ENCODE results near the gene CD151. TPM values are rescaled to one million over a fixed set of nuclear protein-coding genes. Genes with fewer than 3 reads are reported as not detected.

The CD151 gene
- total and polyA plus RNA-seq, 2 experiments from 2014 or later = 62.9 to 109 TPM

- no peak overlapping the region for H3K4me3 ChIP-seq
- DNase-seq (ENCODE audit: low spot score) (no peak), ATAC-seq (no peak)
- Mint-ChIP-seq H3K9me3 (no peaks in the 10 kb centered on the region), H3K4me1 (peaks cover 5% of the 10 kb centered on the region; the same call in 2 of the 3 replicates), H3K27me3 (ENCODE audit: insufficient read depth, low read depth, poor library complexity) (peaks cover 13% of the 10 kb centered on the region), H3K36me3 (ENCODE audit: low read depth) (peaks cover 2% of the 10 kb centered on the region; the same call in 1 of the 3 replicates), H3K4me3 (no peak overlapping the region), H3K27ac (no peak overlapping the region)
- no peaks in the 10 kb centered on the region for H3K9me2 ChIP-seq (ENCODE audit: insufficient read depth)
- no peaks in the 10 kb centered on the region for H3K36me3 ChIP-seq (ENCODE audit: insufficient read depth)
- H2AFZ ChIP-seq = no peak overlapping the region
- peaks cover 22% of the 10 kb centered on the region; the same call in 1 of the 2 replicates for H3F3A ChIP-seq (replicated peaks; ENCODE audit: low read depth)
- no peaks in the 10 kb centered on the region for H4K20me1 ChIP-seq (replicated peaks; ENCODE audit: insufficient read depth)
- peaks cover 7% of the 10 kb centered on the region; the same call in 1 of the 2 replicates for H3K4me1 ChIP-seq (ENCODE audit: insufficient read depth)
- H3K27ac ChIP-seq (ENCODE audit: low read depth) = no peak overlapping the region
- H3K79me2 ChIP-seq (replicated peaks; ENCODE audit: insufficient read depth) = peaks cover 6% of the 10 kb centered on the region
- H3K4me2 ChIP-seq = no peak overlapping the region
- TF ChIP-seq ZNF462 (CRISPR knock-in tag; IDR thresholded peaks at IDR 0.05) (no peak), ZNF331 (CRISPR knock-in tag; IDR thresholded peaks at IDR 0.05; ENCODE audit: low read depth) (no peak), EZH2phosphoT487 (IDR thresholded peaks at IDR 0.05; ENCODE audit: unreplicated experiment) (no peak), EZH2 (IDR thresholded peaks at IDR 0.05; ENCODE audit: low read depth, unreplicated experiment) (no peak), ETS1 (IDR thresholded peaks at IDR 0.05) (no peak), JUNB (IDR thresholded peaks at IDR 0.05; ENCODE audit: unreplicated experiment) (no peak), CTCF (conservative IDR thresholded peaks at IDR 0.05; ENCODE audit: low read depth in 2 of 2) (no peak), POLR2AphosphoS5 (IDR thresholded peaks at IDR 0.05; ENCODE audit: low read depth) (no peak), CREB1 (CRISPR knock-in tag; IDR thresholded peaks at IDR 0.05; ENCODE audit: low read depth) (no peak), NANOG (IDR thresholded peaks at IDR 0.05; ENCODE audit: borderline replicate concordance) (no peak), ZNF114 (CRISPR knock-in tag; IDR thresholded peaks at IDR 0.05) (no peak), STAT1 (IDR thresholded peaks at IDR 0.05; ENCODE audit: unreplicated experiment) (no peak)
- no peaks in the 10 kb centered on the region for H3K27me3 ChIP-seq (ENCODE audit: insufficient read depth)
These were observed 29.9 kb upstream of the CD151 start for GRCh38 chr11:802693-803466.
